Pancreas (tissue), 10 donors: ENCODE measurements around the gene SHROOM3. TPM values are rescaled to one million over a fixed set of nuclear protein-coding genes. Genes with fewer than 3 reads are reported as not detected.
A peak's percentile ranks its signal among the peaks of the same experiment; 100 is the strongest.
"Not testable (repeated sequence)": the region's sequence is repeated elsewhere in the genome, so short reads cannot be mapped to it uniquely, and the experiment has no call there.

ENCODE experiments used
- ATAC-seq, 4 donors: fragments of 200-7000 bp; cut with Tn5 transposase; one replicate each; pipeline versions ENCODE4 v1.8.0 to v1.9.1; 2020; ENCODE audit warnings: mild to moderate bottlenecking in 4 of 4, moderate library complexity in 4 of 4
- DNase-seq, 6 donors: peaks; one replicate each; pipeline ENCODE4 v3.0.0-alpha.2; 2020
- FAIRE-seq: peaks from 2 replicates; lab custom pipeline; 2012; peaks lifted over from hg19 to GRCh38; lab: Jason Lieb, UNC
- H3K27ac ChIP-seq, 4 donors: fragments of 200-600 bp; sonication (generic); 1 replicate in 3 of 4; 2 replicates in 1 of 4; pipeline versions ENCODE4 v1.5.0 to v1.8.0; 2020
- H3K27me3 ChIP-seq, 4 donors: fragments of 200-600 bp; one replicate each; pipeline ENCODE4 v1.8.0; 2021
- H3K36me3 ChIP-seq, 3 donors: fragments of 200-600 bp; sonication (generic) in 1 of 3; one replicate each; pipeline versions ENCODE4 v1.5.0 to v1.8.0; 2020 to 2021
- H3K4me1 ChIP-seq, 3 donors: fragments of 200-600 bp; one replicate each; pipeline ENCODE4 v1.8.0; 2021
- H3K4me3 ChIP-seq, 4 donors: fragments of 200-600 bp; sonication (generic) in 2 of 4; one replicate each; pipeline versions ENCODE4 v1.5.0 to v1.8.0; 2020 to 2021
- H3K9me3 ChIP-seq, 4 donors: fragments of 200-600 bp; one replicate each; pipeline ENCODE4 v1.8.0; 2021
- WGBS, 2 donors: extraction: QIAGEN DNeasy Blood & Tissue Kit; methylation state at CpG; one replicate each; pipeline ENCODE4 v1.1.7; 2013; 5-methylcytosine and 5-hydroxymethylcytosine counted together
- intact Hi-C, 3 donors: fragments of 100-400 bp; cut with DNase I; formaldehyde crosslinking; loops; one replicate each; pipeline versions ENCODE4 v1.11.1 to v1.14.2; 2022
- polyA plus RNA-seq, 2 donors: library from polyadenylated mRNA; stranded (reverse); fragments of 200-250 nt; gene quantifications; one replicate each; pipeline ENCODE4 v1.2.3, GENCODE V29; 2013
- total RNA-seq, 6 donors: library from RNA; stranded (reverse); fragmentation: NEBNext Ultra II Directional in 4 of 6; extraction: Animal tissue kit (Norgen Biotek cat#: 25700) in 4 of 6; gene quantifications; one replicate each; pipeline versions ENCODE4 v1.2.1 to v1.2.4, GENCODE V29; 2021 to 2023
- TF ChIP-seq, protein P1 (sequence below), 4 donors: fragments of 200-600 bp; sonication (generic) in 3 of 4; IDR thresholded peaks; one replicate each; pipeline versions ENCODE4 v1.5.0 to v1.8.0; 2021; ENCODE audit warnings: antibody characterized with exemption in 4 of 4
- donor health status: healthy with polysubstance abuse.
- donor health status: DM: no; HTN: no; CAD: no; lungs with moderate emphysema.
- donor health status: DM: no; HTN: no; CAD: no.
- donor health status: control.
- donor health status: control.
- donor health status: Bipolar disorder and iron deficiency.
- donor health status: DM: yes; HTN: yes; CAD: no.
- donor health status: DM: no; HTN: no; CAD: no.
- donor health status: DM: no; HTN: no; CAD: no.
- donor health status: DM: yes; HTN: yes; CAD: no.

Gene SHROOM3
- total and polyA plus RNA-seq, 8 donors, result 6.2 to 43.5 (median 17.1) TPM

DNA sequence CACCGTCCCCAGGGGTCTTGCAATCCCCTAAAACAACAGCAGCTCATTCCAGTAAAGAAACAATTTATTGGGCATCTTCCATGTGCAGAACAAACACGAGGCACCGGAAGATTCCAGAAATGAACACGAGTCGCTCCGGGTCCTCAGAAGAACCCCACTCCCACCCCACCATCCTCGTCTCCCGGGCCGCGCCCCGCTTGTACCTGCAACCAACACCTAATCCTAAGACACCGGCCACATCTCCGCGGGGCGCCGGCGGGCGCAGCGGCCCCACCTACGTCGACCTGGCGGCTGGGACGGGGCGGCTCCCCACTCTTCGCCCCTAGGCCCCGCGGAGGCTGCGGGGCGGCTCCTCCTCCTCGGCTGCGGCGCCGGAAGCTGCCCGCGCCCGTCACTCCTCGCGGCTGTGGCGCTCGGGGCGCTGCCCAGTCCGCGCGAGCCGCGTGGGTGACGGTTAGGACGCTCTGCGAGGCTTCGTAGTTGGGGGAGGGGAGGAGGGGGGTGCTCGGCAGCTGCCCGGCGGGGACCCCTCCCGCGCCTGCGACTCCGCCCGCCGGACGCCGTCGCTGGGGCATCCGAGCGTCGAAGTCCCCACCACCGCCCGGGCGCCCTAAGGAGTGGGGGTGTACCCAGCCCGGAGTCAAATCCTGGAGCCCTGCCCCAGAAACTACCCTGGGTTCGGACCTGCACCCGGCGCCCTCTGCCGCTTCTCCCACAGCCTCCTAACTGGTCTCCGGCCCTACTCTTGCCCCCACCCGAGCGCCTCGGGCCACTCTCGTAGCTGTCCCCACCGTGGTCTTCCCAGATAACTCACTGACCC is 14.1 kb upstream of the SHROOM3 start, which contains the start of gene CCDC158:
CCDC158 (minus strand) TSS at position 380 of the 820 bp plus-strand sequence. CDS start 17,934 bp downstream, outside the sequence.
- ATAC-seq (peak; percentile 83 to 91 (median 88)), FAIRE-seq (no peak), DNase-seq (peak; percentile 19 to 75 (median 44))
- Histone ChIP-seq H3K36me3 (no peaks in the 10 kb centered on the region), H3K27me3 (no peaks in the 10 kb centered on the region), H3K27ac (no peak within 1 kb of the TSS), H3K9me3 (no peaks in the 10 kb centered on the region), H3K4me3 (peak within 1 kb of the TSS; percentile 36 to 69 (median 49)), H3K4me1 (no peaks in the 10 kb centered on the region)
- TF ChIP-seq, protein P1, sequence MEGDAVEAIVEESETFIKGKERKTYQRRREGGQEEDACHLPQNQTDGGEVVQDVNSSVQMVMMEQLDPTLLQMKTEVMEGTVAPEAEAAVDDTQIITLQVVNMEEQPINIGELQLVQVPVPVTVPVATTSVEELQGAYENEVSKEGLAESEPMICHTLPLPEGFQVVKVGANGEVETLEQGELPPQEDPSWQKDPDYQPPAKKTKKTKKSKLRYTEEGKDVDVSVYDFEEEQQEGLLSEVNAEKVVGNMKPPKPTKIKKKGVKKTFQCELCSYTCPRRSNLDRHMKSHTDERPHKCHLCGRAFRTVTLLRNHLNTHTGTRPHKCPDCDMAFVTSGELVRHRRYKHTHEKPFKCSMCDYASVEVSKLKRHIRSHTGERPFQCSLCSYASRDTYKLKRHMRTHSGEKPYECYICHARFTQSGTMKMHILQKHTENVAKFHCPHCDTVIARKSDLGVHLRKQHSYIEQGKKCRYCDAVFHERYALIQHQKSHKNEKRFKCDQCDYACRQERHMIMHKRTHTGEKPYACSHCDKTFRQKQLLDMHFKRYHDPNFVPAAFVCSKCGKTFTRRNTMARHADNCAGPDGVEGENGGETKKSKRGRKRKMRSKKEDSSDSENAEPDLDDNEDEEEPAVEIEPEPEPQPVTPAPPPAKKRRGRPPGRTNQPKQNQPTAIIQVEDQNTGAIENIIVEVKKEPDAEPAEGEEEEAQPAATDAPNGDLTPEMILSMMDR (IDR thresholded peaks at IDR 0.05), result no peak
- intact Hi-C loops, result no loop called here
- WGBS, 2 donors, result 5 to 6% methylated on average over 56 to 79 of the region's 79 CpGs

DNA sequence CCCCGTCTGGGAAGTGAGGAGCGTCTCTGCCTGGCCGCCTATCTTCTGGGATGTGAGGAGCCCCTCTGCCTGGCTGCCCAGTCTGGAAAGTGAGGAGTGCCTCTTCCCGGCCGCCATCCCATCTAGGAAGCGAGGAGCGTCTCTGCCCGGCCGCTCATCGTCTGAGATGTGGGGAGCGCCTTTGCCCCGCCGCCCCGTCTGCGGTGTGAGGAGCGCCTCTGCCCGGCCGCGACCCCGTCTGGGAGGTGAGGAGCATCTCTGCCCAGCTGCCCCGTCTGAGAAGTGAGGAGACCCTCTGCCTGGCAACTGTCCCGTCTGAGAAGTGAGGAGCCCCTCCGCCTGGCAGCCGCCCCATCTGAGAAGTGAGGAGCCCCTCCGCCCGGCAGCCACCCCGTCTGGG is 11.9 kb upstream of the SHROOM3 start:
- intact Hi-C loops, H3K27ac ChIP-seq, FAIRE-seq, H3K27me3 ChIP-seq, H3K4me3 ChIP-seq, H3K4me1 ChIP-seq, ATAC-seq, H3K36me3 ChIP-seq, H3K9me3 ChIP-seq: not testable (repeated sequence)
- 95% methylated on average over 21 to 27 of the region's 27 CpGs for WGBS, 2 donors
- peak in 1 of 6 donors; percentile 38 for DNase-seq

DNA sequence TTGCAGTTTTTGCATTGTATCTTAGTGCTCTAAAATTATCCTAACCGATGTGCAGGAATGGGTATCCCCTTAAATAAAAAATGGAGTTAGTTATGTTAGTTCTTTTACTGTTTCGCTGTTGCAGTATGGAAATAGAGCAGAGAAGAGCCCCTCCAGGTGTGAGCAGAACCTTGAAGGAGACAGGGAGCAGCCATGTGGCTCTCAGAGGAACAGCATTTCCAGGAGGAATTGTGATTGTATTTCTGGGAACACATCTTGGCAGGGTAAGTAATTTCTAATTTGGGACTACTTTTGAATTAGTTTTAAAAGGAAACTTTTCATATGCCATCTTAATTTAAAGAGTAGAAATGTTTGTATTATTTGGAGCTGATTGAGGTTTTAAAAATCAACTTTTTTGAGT is 8.8 kb upstream of the SHROOM3 start:
- Histone ChIP-seq H3K4me3 (no peak overlapping the region), H3K27ac (no peak overlapping the region), H3K9me3 (no peaks in the 10 kb centered on the region), H3K36me3 (no peaks in the 10 kb centered on the region), H3K27me3 (no peaks in the 10 kb centered on the region), H3K4me1 (no peaks in the 10 kb centered on the region)
- FAIRE-seq (no peak), ATAC-seq (peak in 3 of 4 donors; percentile 55 to 70 (median 58)), DNase-seq (no peak)
- TF ChIP-seq, protein P1 (IDR thresholded peaks at IDR 0.05), result no peak
- intact Hi-C loops, result no loop called here
- 33 to 48% methylated on average over 2 of the region's 2 CpGs for WGBS, 2 donors

DNA sequence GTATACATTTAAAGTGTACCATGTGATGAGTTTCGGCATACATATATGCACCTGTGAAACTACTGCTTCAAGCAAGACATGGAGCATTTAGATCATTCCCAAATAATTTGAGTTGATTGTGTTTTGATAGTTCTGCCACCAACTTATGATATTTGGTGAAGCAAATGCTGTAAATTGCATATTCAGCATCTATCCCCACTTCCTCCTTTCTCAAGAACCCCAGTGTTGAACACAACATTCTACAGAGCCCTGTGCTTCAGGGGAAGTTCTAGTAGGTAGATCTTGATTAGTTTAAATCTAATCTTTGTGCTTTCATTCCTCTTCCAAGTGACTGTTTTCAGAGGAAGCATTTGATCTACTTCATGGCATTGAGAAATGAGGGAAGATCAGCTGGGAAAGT is 5.4 kb upstream of the SHROOM3 start:
- no peak for DNase-seq
- WGBS, 2 donors, result 91 to 92% methylated on average over 1 of the region's 1 CpG
- TF ChIP-seq, protein P1 (IDR thresholded peaks at IDR 0.05), result no peak
- no peak for ATAC-seq
- no peaks in the 10 kb centered on the region for H3K27me3 ChIP-seq
- H3K36me3 ChIP-seq, result no peaks in the 10 kb centered on the region
- intact Hi-C loops, result loop anchor here in 2 of 3 donors (5.0 kb wide), 1 partner anchor 73 kb away; no protein-coding TSS in a partner anchor
- no peak overlapping the region for H3K4me3 ChIP-seq
- H3K27ac ChIP-seq, result no peak overlapping the region
- H3K4me1 ChIP-seq, result no peaks in the 10 kb centered on the region
- FAIRE-seq, result no peak
- no peaks in the 10 kb centered on the region for H3K9me3 ChIP-seq

DNA sequence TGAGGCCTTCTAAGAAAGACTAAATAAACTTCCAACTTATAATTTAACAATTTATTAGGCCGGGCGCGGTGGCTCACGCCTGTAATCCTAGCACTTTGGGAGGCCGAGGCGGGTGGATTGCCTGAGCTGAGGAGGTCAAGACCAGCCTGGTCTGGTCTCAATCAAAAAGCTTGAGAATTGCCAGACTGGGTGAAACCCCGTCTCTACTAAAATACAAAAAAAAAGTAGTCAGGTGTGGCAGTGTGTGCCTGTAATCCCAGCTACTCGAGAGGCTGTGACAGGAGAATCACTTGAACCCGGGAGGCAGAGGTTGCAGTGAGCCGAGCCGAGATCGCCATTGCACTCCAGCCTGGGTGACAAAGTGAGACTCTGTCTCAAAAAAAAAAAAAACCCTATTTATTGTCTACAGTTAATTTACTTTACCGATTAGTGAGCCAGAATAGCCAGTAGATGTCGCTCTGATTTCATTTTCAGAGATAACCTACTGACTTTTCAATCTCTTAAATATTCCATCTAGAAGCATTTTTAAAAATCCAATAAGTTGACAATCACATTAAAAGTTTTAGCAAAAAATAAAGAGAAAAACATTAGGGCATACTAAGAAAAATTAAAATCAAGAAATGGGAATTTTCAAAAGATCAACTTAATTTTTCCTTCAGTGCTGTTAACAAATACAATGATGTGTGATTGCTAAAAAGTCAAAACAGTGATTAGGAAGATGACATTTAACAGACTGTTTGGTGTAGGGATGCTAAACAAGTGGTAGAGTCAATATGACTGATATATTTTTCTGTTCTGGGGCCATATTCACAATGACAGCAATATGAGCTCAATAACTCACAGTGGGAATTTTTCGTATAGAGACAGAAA is 4.3 kb upstream of the SHROOM3 start:
- no peaks in the 10 kb centered on the region for H3K9me3 ChIP-seq
- intact Hi-C loops, result loop anchor here in 2 of 3 donors (5.0 kb wide), 1 partner anchor 72 kb away; no protein-coding TSS in a partner anchor
- peak in 3 of 4 donors; percentile 77 to 84 (median 79) for ATAC-seq
- no peaks in the 10 kb centered on the region for H3K36me3 ChIP-seq
- peaks cover 0 to 4% (median 0%) of the 10 kb centered on the region in 3 donors for H3K4me1 ChIP-seq
- H3K4me3 ChIP-seq, result peak overlapping the region in 1 of 4 donors; percentile 18
- no peak overlapping the region for H3K27ac ChIP-seq
- TF ChIP-seq, protein P1 (IDR thresholded peaks at IDR 0.05), result peak; percentile 13 to 49 (median 42)
- 31 to 36% methylated on average over 15 of the region's 15 CpGs for WGBS, 2 donors
- H3K27me3 ChIP-seq, result no peaks in the 10 kb centered on the region
- FAIRE-seq, result peak; percentile 96
- peak in 1 of 6 donors; percentile 29 for DNase-seq
